ENCODE data around the gene NPHP4.

The NPHP4 gene

GRCh38 chr1:5959667-5960230 is 32.5 kb downstream of the NPHP4 start:
- Histone ChIP-seq H3K4me1 (ENCODE audit: insufficient read depth, low read length) (no peaks in the 10 kb centered on the region), H3K27ac (ENCODE audit: low read length) (no peak overlapping the region), H3K9me3 (ENCODE audit: insufficient read depth, low read depth, low read length) (no peaks in the 10 kb centered on the region), H3K36me3 (ENCODE audit: insufficient read depth, low read depth, low read length) (peaks cover 20% of the 10 kb centered on the region), H3K9ac (ENCODE audit: low read depth, low read length) (no peak overlapping the region), H3K4me3 (ENCODE audit: low read length) (no peak overlapping the region), H3K27me3 (ENCODE audit: insufficient read depth, low read length) (no peaks in the 10 kb centered on the region)

DNA sequence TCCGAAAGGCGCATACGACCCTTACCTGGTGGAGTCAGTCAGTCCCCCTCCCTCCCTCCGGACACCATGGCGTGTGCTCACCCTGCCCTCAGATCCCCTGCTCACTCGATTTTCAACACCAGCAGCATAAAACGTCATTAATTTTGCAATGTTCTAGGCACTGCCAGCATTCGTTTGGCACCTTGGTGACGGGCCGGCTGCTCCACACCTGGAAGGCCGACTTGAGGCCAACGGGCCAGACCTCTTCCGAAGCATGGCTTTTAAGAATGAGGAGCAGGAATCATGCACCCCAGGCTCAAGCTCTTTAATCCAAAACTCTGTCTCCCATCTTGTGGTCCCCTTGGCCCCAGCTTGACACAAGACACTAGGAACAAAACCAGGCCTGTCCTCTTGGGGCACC is 33.1 kb downstream of the NPHP4 start:
- no peaks in the 10 kb centered on the region for H3K27me3 ChIP-seq (ENCODE audit: insufficient read depth, low read length)
- peaks cover 20% of the 10 kb centered on the region for H3K36me3 ChIP-seq (ENCODE audit: insufficient read depth, low read depth, low read length)

GRCh38 chr1:5956022-5956830 is 36.0 kb downstream of the NPHP4 start:
- no peak overlapping the region for H3K27ac ChIP-seq (ENCODE audit: low read length)
- no peaks in the 10 kb centered on the region for H3K4me1 ChIP-seq (ENCODE audit: insufficient read depth, low read length)
- no peaks in the 10 kb centered on the region for H3K27me3 ChIP-seq (ENCODE audit: insufficient read depth, low read length)
- peaks cover 13% of the 10 kb centered on the region for H3K36me3 ChIP-seq (ENCODE audit: insufficient read depth, low read depth, low read length)
- H3K9me3 ChIP-seq (ENCODE audit: insufficient read depth, low read depth, low read length): no peaks in the 10 kb centered on the region
- no peak overlapping the region for H3K9ac ChIP-seq (ENCODE audit: low read depth, low read length)
- H3K4me3 ChIP-seq (ENCODE audit: low read length): no peak overlapping the region

More for the DNA sequence above, 33.1 kb downstream of the NPHP4 start:
- H3K9ac ChIP-seq (ENCODE audit: low read depth, low read length): no peak overlapping the region
- no peaks in the 10 kb centered on the region for H3K4me1 ChIP-seq (ENCODE audit: insufficient read depth, low read length)
- H3K9me3 ChIP-seq (ENCODE audit: insufficient read depth, low read depth, low read length): no peaks in the 10 kb centered on the region
- H3K27ac ChIP-seq (ENCODE audit: low read length): no peak overlapping the region
- H3K4me3 ChIP-seq (ENCODE audit: low read length): no peak overlapping the region

GRCh38 chr1:5955479-5955977 is 36.7 kb downstream of the NPHP4 start:
- no peaks in the 10 kb centered on the region for H3K27me3 ChIP-seq (ENCODE audit: insufficient read depth, low read length)
- no peak overlapping the region for H3K4me3 ChIP-seq (ENCODE audit: low read length)
- peaks cover 6% of the 10 kb centered on the region for H3K36me3 ChIP-seq (ENCODE audit: insufficient read depth, low read depth, low read length)
- no peak overlapping the region for H3K9ac ChIP-seq (ENCODE audit: low read depth, low read length)
- no peaks in the 10 kb centered on the region for H3K9me3 ChIP-seq (ENCODE audit: insufficient read depth, low read depth, low read length)
- no peak overlapping the region for H3K27ac ChIP-seq (ENCODE audit: low read length)
- no peaks in the 10 kb centered on the region for H3K4me1 ChIP-seq (ENCODE audit: insufficient read depth, low read length)

GRCh38 chr1:5954964-5955363 is 37.3 kb downstream of the NPHP4 start:
- H3K36me3 ChIP-seq (ENCODE audit: insufficient read depth, low read depth, low read length): peaks cover 4% of the 10 kb centered on the region; the same call in 1 of the 2 replicates
- no peak overlapping the region for H3K9ac ChIP-seq (ENCODE audit: low read depth, low read length)
- no peak overlapping the region for H3K27ac ChIP-seq (ENCODE audit: low read length)
- no peaks in the 10 kb centered on the region for H3K27me3 ChIP-seq (ENCODE audit: insufficient read depth, low read length)
- H3K9me3 ChIP-seq (ENCODE audit: insufficient read depth, low read depth, low read length): no peaks in the 10 kb centered on the region
- H3K4me1 ChIP-seq (ENCODE audit: insufficient read depth, low read length): no peaks in the 10 kb centered on the region
- no peak overlapping the region for H3K4me3 ChIP-seq (ENCODE audit: low read length)

DNA sequence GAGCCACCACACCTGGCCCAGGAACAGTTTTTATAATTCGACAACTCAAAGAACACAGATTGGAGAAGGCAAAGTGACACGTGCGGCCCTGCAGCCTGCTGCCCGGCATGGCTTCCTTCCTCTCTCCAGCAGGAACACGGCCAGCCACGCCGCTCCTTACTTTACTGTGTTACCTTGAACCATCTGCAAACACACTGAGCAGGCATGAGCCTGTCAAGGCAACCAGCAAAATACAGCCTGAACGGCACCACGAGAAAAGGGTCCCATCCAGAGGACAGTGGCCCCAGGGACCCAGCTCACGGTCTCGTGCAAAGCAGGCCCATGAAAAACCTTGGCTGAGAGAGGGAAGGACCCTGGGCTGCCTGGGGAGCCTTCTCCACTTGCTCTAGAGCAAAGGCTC is 38.8 kb downstream of the NPHP4 start:
- H3K4me1 ChIP-seq (ENCODE audit: insufficient read depth, low read length): no peaks in the 10 kb centered on the region
- H3K9ac ChIP-seq (ENCODE audit: low read depth, low read length): no peak overlapping the region
- H3K27me3 ChIP-seq (ENCODE audit: insufficient read depth, low read length): no peaks in the 10 kb centered on the region
- no peaks in the 10 kb centered on the region for H3K9me3 ChIP-seq (ENCODE audit: insufficient read depth, low read depth, low read length)
- no peak overlapping the region for H3K27ac ChIP-seq (ENCODE audit: low read length)
- no peak overlapping the region for H3K4me3 ChIP-seq (ENCODE audit: low read length)
- peaks cover 4% of the 10 kb centered on the region; the same call in 1 of the 2 replicates for H3K36me3 ChIP-seq (ENCODE audit: insufficient read depth, low read depth, low read length)

DNA sequence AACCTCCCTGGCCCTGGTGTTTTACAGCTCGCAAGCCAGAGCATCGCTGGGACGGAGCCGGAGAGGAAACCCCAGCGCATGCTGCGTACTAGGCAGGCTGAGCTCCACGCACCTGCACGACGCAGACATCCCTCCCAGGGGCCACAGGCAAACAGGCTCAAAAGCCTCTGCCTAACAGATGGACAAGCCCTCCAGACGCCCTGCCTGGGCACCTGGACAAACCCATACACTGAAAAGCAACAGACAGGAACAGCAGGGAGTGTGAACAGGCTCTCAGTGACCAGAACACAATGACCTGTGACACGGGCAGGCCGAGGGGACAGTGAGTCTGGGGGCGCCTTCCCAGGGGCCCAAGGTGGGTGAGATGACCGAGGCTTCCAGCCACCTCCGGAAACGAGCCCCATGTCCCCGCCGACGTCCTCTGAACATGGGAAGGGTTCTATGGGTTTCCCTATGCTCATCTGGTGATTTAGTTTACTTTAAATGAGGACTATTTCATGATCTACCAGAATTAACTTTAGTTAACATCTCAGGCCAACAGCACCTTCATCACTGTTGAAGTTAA is 40.3 kb downstream of the NPHP4 start:
- no peak overlapping the region for H3K4me3 ChIP-seq (ENCODE audit: low read length)
- no peak overlapping the region for H3K9ac ChIP-seq (ENCODE audit: low read depth, low read length)
- no peaks in the 10 kb centered on the region for H3K9me3 ChIP-seq (ENCODE audit: insufficient read depth, low read depth, low read length)
- no peak overlapping the region for H3K27ac ChIP-seq (ENCODE audit: low read length)
- H3K4me1 ChIP-seq (ENCODE audit: insufficient read depth, low read length): no peaks in the 10 kb centered on the region
- peaks cover 6% of the 10 kb centered on the region; the same call in 1 of the 2 replicates for H3K36me3 ChIP-seq (ENCODE audit: insufficient read depth, low read depth, low read length)
- H3K27me3 ChIP-seq (ENCODE audit: insufficient read depth, low read length): no peaks in the 10 kb centered on the region

DNA sequence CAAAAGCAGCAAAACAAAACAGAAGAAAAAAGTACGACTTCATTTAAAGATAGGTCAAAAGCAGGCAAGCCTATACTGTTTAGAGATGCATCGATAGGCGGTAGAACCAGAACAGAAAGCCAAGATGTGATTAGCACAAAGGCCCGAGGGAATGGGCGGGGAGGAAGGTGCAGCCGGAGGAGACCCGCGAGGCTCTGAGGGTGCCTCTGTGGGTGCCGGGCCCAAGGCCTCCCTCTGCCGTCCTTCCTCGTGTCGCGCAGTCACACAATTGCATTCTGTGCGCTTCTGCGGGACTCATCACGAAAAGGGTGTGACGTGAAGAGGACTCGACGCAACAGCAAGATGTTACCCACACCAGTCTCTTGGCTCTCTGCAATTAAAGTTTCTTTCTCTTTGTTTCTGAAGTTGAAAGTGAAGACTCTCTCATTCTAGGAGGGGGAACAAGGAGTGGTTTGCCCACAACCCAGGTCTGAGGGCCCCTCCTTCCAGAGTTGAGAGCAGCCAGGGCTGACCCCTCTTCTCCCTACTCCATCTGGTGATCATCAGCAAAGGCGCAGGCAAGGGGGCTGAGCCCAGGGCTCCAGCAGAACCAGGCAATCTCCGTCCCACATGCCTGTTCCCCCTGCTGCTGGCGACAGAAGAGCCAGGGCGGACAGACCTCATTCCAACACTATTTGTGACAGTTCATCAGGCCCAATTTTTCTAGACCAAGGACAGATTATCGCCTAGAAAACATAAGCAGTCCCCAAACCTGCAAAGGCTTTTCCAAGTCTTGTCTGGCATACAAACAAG is 41.0 kb downstream of the NPHP4 start:
- peaks cover 14% of the 10 kb centered on the region; the same call in 1 of the 2 replicates for H3K36me3 ChIP-seq (ENCODE audit: insufficient read depth, low read depth, low read length)
- H3K4me3 ChIP-seq (ENCODE audit: low read length): no peak overlapping the region
- H3K27me3 ChIP-seq (ENCODE audit: insufficient read depth, low read length): no peaks in the 10 kb centered on the region
- H3K9ac ChIP-seq (ENCODE audit: low read depth, low read length): no peak overlapping the region
- no peaks in the 10 kb centered on the region for H3K4me1 ChIP-seq (ENCODE audit: insufficient read depth, low read length)
- H3K9me3 ChIP-seq (ENCODE audit: insufficient read depth, low read depth, low read length): no peaks in the 10 kb centered on the region
- no peak overlapping the region for H3K27ac ChIP-seq (ENCODE audit: low read length)

DNA sequence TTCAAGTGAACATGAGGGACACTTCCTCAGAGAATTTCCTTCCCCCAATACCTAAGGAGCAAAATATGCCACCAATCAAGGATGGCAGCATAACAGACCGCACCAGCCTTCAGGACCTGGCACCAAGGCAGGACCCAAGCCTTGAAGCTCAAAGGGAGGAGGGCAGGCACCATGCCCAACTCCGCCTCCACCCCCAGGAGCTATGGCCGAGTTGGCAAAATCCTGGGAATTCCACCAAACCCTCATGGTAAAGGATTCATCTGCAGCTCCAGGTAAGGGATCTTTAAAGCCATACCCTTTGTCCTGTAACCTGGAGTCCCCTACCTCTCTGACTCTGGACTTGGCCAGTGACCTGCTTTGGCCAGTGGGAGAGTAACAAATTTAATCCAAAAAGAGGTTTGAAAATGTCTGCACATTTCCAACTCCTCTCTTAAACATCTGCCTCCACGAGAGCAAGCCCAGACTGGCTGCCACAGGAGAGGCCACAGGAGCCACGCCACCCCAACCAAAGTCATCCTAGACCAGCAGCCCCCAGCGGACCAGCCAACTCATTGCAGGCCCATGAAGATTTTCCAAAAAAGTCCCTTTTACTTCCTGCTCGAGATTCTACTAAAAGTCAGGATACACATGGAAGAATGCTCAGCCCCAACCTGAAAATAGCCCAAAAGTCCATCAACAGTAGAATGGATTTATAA is 41.9 kb downstream of the NPHP4 start:
- no peaks in the 10 kb centered on the region for H3K27me3 ChIP-seq (ENCODE audit: insufficient read depth, low read length)
- H3K9ac ChIP-seq (ENCODE audit: low read depth, low read length): no peak overlapping the region
- no peaks in the 10 kb centered on the region for H3K9me3 ChIP-seq (ENCODE audit: insufficient read depth, low read depth, low read length)
- no peak overlapping the region for H3K4me3 ChIP-seq (ENCODE audit: low read length)
- no peak overlapping the region for H3K27ac ChIP-seq (ENCODE audit: low read length)
- H3K36me3 ChIP-seq (ENCODE audit: insufficient read depth, low read depth, low read length): peaks cover 20% of the 10 kb centered on the region; the same call in 1 of the 2 replicates
- H3K4me1 ChIP-seq (ENCODE audit: insufficient read depth, low read length): no peaks in the 10 kb centered on the region

GRCh38 chr1:5949761-5950100 is 42.5 kb downstream of the NPHP4 start:
- no peaks in the 10 kb centered on the region for H3K9me3 ChIP-seq (ENCODE audit: insufficient read depth, low read depth, low read length)
- no peak overlapping the region for H3K4me3 ChIP-seq (ENCODE audit: low read length)
- H3K9ac ChIP-seq (ENCODE audit: low read depth, low read length): no peak overlapping the region
- H3K36me3 ChIP-seq (ENCODE audit: insufficient read depth, low read depth, low read length): peaks cover 20% of the 10 kb centered on the region; the same call in 1 of the 2 replicates
- H3K4me1 ChIP-seq (ENCODE audit: insufficient read depth, low read length): no peaks in the 10 kb centered on the region
- H3K27me3 ChIP-seq (ENCODE audit: insufficient read depth, low read length): no peaks in the 10 kb centered on the region
- H3K27ac ChIP-seq (ENCODE audit: low read length): no peak overlapping the region
